ENCODE results near the gene SDK1. TPM values are rescaled to one million over a fixed set of nuclear protein-coding genes. Genes with fewer than 3 reads are reported as not detected.
A peak's percentile ranks its signal among the peaks of the same experiment; 100 is the strongest.

Gene SDK1
- total RNA-seq, 3 donors from 2014 or later (not counting 1 experiment from before 2014, with no cell fraction given) = 0.05 to 0.11 TPM; not detected in 1

- H3K4me1 ChIP-seq (ENCODE audit: control insufficient read depth, insufficient read depth, low read length) = no peaks in the 10 kb centered on the region
- no peaks in the 10 kb centered on the region for H3K9me3 Mint-ChIP-seq
- no peak for ATAC-seq
- no peaks in the 10 kb centered on the region for H3K9me3 ChIP-seq (ENCODE audit: control insufficient read depth, insufficient read depth, low read length)
- WGBS (ENCODE audit: insufficient coverage) = 83% methylated on average over 1 of the region's 1 CpG
- no peaks in the 10 kb centered on the region for H3K4me1 Mint-ChIP-seq
- peaks cover 29 to 47% of the 10 kb centered on the region in 2 donors for H3K27me3 Mint-ChIP-seq (ENCODE audit: low read depth in 2 of 2)
- H3K4me3 Mint-ChIP-seq = no peak overlapping the region
- intact Hi-C loops (cut with micrococcal nuclease) = no loop called here
- no peak for DNase-seq
- no peak overlapping the region for H3K27ac Mint-ChIP-seq
- H3K27me3 ChIP-seq (ENCODE audit: control insufficient read depth, insufficient read depth, low read length) = peaks cover 11% of the 10 kb centered on the region
- no peak overlapping the region for H3K4me3 ChIP-seq (ENCODE audit: low read length)
- H3K36me3 ChIP-seq (ENCODE audit: control insufficient read depth, insufficient read depth, low read length) = no peaks in the 10 kb centered on the region
- no peaks in the 10 kb centered on the region for H3K36me3 Mint-ChIP-seq
- no peak overlapping the region for H3K27ac ChIP-seq (ENCODE audit: low read length)
- TF ChIP-seq CTCF (IDR thresholded peaks at IDR 0.05) = no peak
Observed at GRCh38 chr7:3552499-3552898, 251.4 kb downstream of the SDK1 start.

GRCh38 chr7:3558400-3558799 is 257.3 kb downstream of the SDK1 start:
- no peak for TF ChIP-seq CTCF (IDR thresholded peaks at IDR 0.05)
- no peak overlapping the region for H3K4me3 Mint-ChIP-seq
- Histone ChIP-seq H3K36me3 (ENCODE audit: control insufficient read depth, insufficient read depth, low read length) (no peaks in the 10 kb centered on the region), H3K27ac (ENCODE audit: low read length) (no peak overlapping the region), H3K4me3 (ENCODE audit: low read length) (no peak overlapping the region), H3K4me1 (ENCODE audit: control insufficient read depth, insufficient read depth, low read length) (no peaks in the 10 kb centered on the region), H3K27me3 (ENCODE audit: control insufficient read depth, insufficient read depth, low read length) (no peaks in the 10 kb centered on the region), H3K9me3 (ENCODE audit: control insufficient read depth, insufficient read depth, low read length) (no peaks in the 10 kb centered on the region)
- H3K27ac Mint-ChIP-seq = no peak overlapping the region
- no peaks in the 10 kb centered on the region for H3K36me3 Mint-ChIP-seq
- intact Hi-C loops (cut with micrococcal nuclease) = no loop called here
- H3K27me3 Mint-ChIP-seq (ENCODE audit: low read depth in 2 of 2) = peaks cover 22 to 50% of the 10 kb centered on the region in 2 donors
- WGBS (ENCODE audit: insufficient coverage) = 100% methylated on average over 2 of the region's 2 CpGs
- no peaks in the 10 kb centered on the region for H3K9me3 Mint-ChIP-seq
- no peak for ATAC-seq
- no peak for DNase-seq
- H3K4me1 Mint-ChIP-seq = no peaks in the 10 kb centered on the region

- DNase-seq (peak in 1 of 2 donors; percentile 7), ATAC-seq (no peak)
- Mint-ChIP-seq H3K9me3 (no peaks in the 10 kb centered on the region), H3K27ac (no peak overlapping the region), H3K4me3 (no peak overlapping the region), H3K4me1 (no peaks in the 10 kb centered on the region), H3K36me3 (no peaks in the 10 kb centered on the region), H3K27me3 (ENCODE audit: low read depth in 2 of 2) (peaks cover 19 to 59% of the 10 kb centered on the region in 2 donors)
- H3K36me3 ChIP-seq (ENCODE audit: control insufficient read depth, insufficient read depth, low read length) = no peaks in the 10 kb centered on the region
- H3K4me1 ChIP-seq (ENCODE audit: control insufficient read depth, insufficient read depth, low read length) = no peaks in the 10 kb centered on the region
- intact Hi-C loops (cut with micrococcal nuclease) = no loop called here
- no peak overlapping the region for H3K4me3 ChIP-seq (ENCODE audit: low read length)
- no peak overlapping the region for H3K27ac ChIP-seq (ENCODE audit: low read length)
- WGBS (ENCODE audit: insufficient coverage) = 87% methylated on average over 3 of the region's 3 CpGs
- H3K9me3 ChIP-seq (ENCODE audit: control insufficient read depth, insufficient read depth, low read length) = no peaks in the 10 kb centered on the region
- H3K27me3 ChIP-seq (ENCODE audit: control insufficient read depth, insufficient read depth, low read length) = no peaks in the 10 kb centered on the region
- TF ChIP-seq CTCF (IDR thresholded peaks at IDR 0.05) = no peak
Observed at GRCh38 chr7:3559278-3559677, 258.2 kb downstream of the SDK1 start.

GRCh38 chr7:3560495-3560894 is 259.4 kb downstream of the SDK1 start:
- Histone ChIP-seq H3K9me3 (ENCODE audit: control insufficient read depth, insufficient read depth, low read length) (no peaks in the 10 kb centered on the region), H3K4me1 (ENCODE audit: control insufficient read depth, insufficient read depth, low read length) (no peaks in the 10 kb centered on the region), H3K27me3 (ENCODE audit: control insufficient read depth, insufficient read depth, low read length) (no peaks in the 10 kb centered on the region), H3K4me3 (ENCODE audit: low read length) (no peak overlapping the region), H3K27ac (ENCODE audit: low read length) (no peak overlapping the region), H3K36me3 (ENCODE audit: control insufficient read depth, insufficient read depth, low read length) (no peaks in the 10 kb centered on the region)
- no peak overlapping the region for H3K27ac Mint-ChIP-seq
- intact Hi-C loops (cut with micrococcal nuclease) = no loop called here
- peaks cover 15 to 49% of the 10 kb centered on the region in 2 donors for H3K27me3 Mint-ChIP-seq (ENCODE audit: low read depth in 2 of 2)
- WGBS (ENCODE audit: insufficient coverage) = 87% methylated on average over 6 of the region's 6 CpGs
- ATAC-seq (no peak), DNase-seq (no peak)
- TF ChIP-seq CTCF (IDR thresholded peaks at IDR 0.05) = no peak
- no peaks in the 10 kb centered on the region for H3K4me1 Mint-ChIP-seq
- H3K9me3 Mint-ChIP-seq = no peaks in the 10 kb centered on the region
- H3K4me3 Mint-ChIP-seq = no peak overlapping the region
- H3K36me3 Mint-ChIP-seq = no peaks in the 10 kb centered on the region
